Stimulated activated CD8-positive, alpha-beta memory T cell treated with anti-CD3 and anti-CD28 coated beads, Interleukin-4, amount 100 ng/mL, for 4 hours (primary cell): ENCODE results near the gene PSMB3.

Source experiments
- DNase-seq, 2 donors: peaks; one replicate each; pipeline ENCODE4 v3.0.0-alpha.2; 2020; ENCODE audit warnings: low read depth in 2 of 2, low spot score in 1 of 2

The PSMB3 gene

DNA sequence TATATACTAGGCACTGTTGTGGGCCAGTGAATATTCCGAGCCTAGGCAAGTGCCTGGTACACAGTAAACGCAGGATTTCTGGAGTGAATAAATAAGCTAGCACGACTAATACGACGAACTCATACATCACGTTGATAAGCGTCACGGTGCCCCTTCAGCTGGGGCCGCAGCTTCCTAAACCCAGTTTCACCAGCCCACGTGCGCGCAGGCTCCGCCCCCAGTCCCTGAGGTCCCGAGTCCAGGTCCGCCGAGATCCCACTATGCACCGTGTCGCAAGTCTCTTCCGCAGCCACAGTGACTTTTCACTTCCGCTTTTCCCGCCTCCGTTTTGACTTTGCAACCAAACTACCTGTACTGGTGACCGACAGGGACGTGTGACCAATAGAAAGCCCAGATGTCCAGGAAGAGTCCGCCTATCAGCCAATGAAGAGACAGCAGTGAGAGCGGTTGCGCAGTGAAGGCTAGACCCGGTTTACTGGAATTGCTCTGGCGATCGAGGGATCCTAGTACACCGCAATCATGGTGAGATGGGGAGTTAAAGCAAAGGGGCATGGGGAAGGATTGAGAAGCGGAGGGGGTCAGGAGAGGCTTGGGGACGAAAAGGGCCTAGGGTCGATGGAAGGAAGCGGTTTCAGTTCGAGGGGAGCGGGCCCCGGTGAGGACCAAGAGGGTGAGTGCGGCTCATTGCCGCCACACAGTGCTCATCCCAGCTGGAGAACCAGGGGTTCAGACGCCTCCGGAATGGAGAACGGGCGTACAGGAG is at the start of gene PSMB3:
PSMB3 (plus strand) TSS at position 434 of the 763 bp plus-strand sequence; CDS start at position 520, 86 bp downstream.
- DNase-seq: peak; percentile 90 to 95

DNA sequence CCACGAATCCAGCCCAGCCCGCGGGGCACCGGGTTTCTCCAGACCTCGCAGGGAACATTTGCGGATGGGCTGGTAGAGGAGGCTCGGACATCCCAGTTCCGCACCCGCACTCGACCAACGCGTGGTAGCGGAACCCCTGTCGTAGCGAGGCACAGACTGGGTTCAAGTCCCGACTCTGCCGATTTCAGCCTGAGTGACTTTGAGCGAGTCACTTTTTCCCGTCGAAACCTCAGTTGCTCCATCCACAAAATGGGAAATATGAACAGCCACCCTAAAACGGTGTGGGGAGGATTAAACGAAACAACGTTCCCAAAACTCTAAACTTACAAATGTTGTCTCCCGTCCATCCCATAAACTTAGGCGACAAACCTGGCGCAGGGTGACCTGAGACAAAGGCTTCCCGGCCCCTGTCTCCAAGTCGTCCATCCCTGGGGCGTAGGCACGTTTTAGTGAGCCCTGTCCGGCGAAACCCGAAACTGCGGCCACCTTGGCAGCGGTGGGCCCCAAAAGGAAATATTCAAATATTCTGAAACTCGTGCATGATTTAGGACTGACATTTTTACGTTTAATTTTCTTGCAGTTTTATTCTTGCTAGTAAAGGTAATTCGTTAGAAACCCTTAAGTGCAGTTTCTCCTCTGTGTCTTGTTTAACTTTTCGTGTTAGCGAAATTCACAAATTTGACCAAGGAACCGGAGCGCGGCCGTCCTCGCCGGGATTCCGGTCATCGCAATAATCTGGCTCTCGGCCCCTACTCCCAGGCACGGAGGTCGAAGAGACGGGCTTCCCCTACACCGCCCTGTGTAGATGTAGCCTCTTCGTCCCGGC is 49.4 kb upstream of the PSMB3 start:
- no peak for DNase-seq

DNA sequence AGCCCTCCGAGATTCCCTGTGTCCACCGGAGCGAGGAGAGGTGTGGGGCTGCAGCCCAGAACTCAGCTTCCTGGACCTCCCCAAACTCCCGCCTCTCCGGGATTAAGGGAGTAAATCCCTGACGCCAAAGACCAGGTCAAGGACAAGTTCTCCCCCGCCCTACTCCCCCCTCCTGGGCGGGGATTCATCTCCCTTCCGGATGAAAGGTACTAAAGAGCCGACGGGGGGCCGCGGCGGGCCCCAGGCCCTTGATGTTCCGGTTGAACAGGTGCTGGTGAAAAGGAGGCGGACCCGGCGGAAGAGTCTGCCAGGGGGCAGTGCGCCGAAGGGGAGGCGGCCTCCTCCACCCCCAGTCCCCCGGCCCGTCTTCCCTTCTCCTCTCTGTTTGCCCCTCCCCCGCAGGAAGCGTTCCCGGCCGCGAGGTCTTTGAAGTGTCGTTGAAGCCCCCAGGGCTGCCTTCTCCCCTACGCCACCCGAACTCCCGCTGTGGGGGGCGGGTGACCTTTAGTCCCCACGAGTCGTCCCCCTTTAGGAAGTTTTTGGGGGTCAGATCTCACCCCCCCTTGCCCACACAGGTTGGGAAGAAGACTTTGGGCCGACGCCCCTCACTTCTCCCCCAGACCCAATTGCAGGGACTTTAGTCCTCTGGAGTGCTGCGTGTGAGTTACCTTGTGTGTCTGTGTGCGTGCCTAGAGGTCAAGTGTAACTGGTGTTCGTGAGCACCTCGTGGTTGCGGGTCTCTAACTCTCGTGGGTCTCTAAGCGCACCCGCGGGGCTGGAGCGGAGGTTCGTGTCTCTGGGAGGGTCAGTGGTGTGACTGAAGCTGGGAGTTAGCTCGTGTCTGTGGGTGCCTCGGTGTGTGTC is 48.6 kb upstream of the PSMB3 start:
- DNase-seq: peak; percentile 62 to 83

DNA sequence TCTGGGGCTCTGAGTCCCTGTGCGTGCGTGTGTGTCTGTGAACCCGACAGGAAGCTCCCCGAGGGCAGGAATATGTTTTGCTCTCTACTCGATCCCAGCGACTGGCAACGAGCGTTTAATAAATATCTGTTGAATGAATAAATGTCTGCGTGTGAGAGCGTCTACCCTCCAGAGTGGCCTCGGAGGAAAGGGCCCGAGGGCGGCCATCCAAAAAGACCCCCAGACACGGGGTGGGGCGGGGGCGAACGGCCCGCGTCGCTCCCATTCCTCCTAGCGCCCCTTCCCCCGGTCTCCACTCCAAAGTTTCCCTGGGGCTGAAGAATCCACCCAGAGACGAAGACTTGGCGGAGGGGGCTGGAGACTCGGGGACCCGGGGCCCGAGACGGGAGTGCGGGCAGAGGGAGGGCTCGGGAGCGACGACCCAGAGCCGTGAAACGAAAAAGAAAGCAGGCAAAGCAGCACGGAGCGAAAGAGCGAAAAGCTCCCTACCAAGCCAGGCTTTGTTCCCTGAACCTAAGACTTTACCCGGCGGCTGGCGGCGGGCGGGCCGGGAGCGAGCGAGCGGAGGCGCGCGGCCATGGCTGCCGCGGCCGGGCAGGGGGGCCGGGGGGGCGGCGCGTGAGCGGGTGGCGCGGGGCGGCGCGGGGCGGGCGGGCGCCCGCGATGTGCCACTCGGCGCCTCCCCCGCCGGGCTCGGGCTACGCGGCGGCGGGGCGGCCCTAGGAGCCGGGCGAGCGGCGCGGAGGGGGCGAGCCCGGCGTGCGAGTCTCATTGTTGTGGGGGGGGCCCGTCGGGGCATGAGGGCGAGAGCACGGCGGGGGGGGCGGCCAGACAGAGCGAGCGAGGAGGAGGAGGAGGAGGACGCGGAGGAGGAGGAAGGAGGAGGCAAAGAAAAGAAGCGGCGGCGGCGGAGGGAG is 47.7 kb upstream of the PSMB3 start, which contains the start of gene MLLT6:
MLLT6 (plus strand) TSS at position 668 of the 917 bp plus-strand sequence. CDS start 360 bp downstream, outside the sequence.
- DNase-seq: peak; percentile 62 to 81

DNA sequence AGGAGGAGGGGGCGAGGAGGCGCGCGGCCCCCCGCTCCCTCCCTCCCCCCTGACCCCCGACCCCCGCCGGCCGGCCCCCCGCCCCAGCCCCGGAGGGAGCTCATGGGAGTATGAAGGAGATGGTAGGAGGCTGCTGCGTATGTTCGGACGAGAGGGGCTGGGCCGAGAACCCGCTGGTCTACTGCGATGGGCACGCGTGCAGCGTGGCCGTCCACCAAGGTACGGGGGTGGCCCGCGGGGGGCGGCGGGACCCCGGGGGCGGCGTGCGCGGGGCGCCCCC is 47.1 kb upstream of the PSMB3 start:
- DNase-seq: no peak

DNA sequence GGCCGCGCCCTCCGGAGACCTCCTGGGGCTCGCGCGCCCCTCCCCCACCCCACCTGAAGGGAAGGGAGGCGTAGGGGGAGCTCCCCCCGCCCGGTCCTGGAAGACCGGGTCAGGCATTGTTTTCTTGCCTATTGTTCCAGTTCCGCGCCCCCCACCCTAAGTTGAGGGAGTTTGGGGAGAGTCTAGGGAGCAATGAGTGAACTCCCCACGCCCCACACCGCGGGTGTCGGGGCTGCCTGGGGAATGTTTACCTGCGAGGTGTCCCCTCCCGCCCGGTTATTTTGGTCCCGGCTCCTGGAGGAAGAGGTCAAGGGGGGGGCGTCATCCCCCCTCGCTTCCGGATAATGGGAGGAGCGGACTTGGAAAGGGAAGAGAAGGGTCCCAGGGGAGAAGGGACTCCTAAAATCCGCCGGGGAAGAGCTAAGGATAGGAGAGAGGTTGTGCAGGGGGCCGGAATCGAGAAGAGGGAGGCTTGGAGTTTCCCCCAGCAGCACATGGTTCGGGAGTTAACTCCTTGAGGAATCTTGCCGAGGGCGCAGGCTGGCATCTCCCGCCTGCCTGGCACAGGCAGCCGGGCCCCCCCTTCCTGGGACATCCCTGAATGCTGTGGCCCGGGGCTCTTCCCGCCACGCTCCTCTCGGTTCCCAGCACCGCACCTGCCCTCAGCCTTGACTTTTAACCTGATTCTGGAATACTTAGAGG is 46.6 kb upstream of the PSMB3 start:
- DNase-seq: no peak

DNA sequence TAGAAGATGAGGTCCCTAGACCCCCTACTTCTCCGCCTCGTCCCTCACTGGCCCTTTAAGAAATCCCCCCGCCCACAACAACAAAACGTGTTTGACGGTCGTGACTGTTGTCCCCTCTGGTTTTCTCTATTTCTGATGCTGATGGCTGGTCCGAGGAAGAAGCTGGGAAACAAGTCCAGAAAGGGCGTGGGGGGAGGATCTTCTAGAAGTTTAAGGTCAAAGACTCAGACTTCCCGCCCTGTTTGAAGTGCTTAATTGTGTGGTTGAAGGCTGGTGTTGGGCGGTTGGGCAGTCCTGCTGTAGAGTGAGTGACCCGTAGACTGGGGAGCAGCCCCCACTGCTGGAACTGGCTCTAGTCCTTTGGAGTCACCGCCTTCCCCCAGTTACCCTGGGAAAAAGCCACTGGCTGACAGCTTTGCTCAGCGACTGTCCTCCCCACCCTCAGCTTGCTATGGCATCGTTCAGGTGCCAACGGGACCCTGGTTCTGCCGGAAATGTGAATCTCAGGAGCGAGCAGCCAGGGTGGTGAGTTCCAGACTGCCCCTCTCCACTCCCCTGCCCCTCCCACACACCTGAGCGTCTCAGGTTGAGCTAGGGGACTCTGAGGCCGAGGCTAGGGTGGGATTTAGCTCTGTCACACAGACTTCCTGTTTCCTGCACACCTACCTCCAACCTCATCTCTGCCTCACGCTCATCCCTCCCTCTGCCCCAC is 45.9 kb upstream of the PSMB3 start:
- DNase-seq: no peak

DNA sequence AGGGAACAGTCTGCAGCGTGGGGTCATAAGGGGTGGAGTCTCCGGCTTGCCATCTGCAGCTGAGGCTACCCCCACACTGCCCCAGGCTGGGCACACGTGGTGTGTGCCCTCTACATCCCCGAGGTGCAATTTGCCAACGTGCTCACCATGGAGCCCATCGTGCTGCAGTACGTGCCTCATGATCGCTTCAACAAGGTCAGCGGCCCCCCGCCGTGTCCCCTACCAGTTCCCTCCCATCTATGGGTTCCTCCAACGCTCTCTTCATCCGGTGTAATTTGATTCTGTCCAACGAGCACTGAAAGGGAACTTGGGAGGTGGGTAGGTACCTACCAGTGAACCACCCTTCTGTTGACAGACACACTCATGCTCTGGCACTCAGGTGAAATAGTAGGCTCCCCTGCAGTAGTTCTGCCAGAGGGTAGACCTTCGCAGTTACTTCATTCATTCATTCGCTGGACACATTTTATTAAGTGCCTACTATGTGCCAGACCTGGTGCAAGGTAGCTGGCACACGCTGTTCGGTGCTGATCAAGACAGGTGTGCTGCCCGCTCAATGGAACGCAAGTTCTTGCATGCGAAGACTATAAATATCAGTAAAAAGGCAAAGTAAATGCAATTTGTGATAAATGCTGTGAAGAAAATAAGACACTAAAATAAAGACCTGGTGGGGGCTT is 44.7 kb upstream of the PSMB3 start:
- no peak for DNase-seq

DNA sequence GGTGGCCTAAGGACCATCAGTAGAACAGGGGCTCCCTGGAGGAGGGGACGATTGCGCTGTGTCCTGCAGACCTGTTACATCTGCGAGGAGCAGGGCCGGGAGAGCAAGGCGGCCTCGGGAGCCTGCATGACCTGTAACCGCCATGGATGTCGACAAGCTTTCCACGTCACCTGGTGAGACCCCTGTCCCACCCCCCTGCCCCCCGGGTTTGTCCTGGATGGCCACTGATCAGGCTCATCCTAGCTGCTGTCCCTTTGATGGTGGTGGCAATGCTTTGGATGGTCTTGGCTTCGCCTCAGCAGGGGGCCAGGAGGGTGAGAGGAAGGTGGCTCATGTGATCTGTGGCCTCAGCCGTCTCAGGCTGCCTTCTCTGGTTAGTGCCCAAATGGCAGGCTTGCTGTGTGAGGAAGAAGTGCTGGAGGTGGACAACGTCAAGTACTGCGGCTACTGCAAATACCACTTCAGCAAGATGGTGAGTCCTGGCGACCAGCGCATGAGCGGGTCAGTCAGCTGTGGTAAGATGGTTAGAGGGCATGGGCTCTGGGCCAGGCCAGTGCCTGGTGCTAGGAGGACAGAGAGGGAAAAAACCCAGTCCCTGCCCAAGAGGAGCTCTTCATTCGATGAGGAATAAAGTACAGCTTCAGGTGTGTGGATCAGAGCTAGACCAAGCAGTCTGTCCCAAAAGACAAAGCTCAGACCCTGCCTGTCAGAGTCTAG is 43.3 kb upstream of the PSMB3 start:
- no peak for DNase-seq

DNA sequence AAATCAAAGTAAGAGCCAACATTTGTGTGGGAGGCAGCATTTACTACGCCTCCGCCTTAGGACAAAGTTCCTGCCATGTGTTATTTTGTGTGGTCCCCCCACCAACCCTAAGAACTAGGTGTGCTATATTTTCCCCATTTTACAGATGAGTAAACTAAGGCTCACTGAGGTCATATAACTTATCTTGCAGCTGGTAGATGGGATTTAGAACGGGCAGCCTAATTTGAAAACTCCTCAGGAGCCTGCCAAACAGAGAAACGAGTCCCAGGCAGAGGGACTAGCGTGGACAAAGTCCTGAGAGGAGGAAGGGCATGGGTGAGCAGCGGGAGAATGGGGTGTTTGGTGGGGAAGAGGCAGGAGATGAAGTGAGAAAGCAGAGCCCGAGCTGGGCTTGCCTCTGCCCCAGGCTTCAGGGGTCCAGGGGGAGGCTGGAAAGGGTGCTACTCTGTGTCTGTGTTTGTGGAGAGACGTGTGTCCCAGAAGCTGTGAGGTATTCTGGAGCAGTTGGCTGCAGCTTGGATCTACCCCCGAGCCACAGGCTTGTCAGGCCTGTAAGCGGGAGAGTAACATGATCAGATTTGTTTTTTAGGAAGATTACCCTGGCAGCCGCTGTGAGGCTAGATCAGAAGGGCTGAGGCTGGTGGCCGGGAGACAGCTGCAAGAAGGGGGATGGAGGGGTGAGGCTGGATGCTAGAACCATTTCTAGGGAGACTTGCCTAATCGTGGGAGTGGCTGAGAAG is 42.5 kb upstream of the PSMB3 start:
- no peak for DNase-seq

DNA sequence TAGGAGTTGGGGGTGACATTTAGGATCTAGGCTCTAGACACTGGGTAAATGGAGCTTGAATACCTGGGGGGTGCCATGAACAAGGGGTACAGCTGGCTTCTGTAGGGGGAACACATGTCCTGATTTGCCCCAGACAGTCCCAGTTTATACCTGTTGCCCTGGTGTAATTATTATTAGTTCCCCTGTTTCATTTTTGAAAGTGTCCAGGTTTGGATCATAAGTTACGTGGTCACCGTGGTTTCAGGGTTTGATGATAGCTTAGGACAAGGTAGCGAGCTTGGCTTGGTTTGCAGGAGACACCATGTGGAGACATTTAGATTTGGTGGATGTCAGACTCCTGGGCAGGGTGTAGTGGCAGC is 42.0 kb upstream of the PSMB3 start:
- DNase-seq: no peak

DNA sequence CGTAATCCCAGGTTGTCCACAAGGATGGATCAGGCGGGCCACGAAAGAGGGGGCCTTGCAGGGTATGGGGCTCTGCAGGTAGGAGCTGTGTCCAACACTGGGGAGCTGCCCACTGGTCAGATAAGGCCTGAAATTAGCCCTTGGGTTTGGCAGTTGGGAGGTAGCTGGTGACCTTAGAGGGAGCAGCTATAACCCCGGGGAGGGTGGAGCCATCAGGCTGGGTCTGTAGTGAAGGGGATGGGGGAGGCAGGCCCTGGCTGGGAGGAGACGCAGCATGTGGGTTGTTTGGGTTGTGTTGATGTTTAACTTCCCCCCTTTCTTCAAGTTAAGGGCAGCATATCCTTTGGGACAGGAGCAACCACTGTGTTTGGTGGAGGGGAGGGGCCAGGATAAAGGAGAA is 41.6 kb upstream of the PSMB3 start:
- DNase-seq: no peak

DNA sequence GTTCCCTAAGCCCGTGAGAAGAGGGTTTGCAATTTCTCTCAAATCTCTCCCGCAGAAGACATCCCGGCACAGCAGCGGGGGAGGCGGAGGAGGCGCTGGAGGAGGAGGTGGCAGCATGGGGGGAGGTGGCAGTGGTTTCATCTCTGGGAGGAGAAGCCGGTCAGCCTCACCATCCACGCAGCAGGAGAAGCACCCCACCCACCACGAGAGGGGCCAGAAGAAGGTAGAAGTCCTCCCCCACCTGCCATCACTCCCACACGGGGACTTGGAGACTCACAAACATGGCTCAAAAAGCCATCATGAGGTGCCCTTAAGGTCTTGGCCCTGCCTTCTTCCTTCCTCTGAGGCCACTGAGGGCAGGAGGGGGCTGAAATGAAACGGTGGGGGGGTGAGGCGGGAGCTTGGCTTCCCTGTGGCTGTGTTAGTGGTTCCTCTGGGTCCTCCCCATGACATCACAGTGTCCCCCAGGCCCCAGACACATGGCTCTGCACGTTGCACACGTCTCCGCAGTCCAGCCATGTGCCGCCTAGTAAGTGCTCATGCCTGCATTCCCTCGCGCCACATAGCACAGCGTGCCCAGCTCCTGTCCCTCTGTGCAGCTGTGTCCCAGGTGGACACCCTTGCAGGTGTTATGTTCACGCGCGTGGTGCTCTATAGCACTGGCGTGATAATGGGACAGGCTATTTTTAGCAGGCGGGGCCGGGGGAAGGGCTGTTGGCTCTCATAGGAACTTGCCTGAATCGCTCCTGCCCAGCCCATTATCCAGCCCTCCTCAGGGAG is 40.6 kb upstream of the PSMB3 start:
- DNase-seq: no peak

DNA sequence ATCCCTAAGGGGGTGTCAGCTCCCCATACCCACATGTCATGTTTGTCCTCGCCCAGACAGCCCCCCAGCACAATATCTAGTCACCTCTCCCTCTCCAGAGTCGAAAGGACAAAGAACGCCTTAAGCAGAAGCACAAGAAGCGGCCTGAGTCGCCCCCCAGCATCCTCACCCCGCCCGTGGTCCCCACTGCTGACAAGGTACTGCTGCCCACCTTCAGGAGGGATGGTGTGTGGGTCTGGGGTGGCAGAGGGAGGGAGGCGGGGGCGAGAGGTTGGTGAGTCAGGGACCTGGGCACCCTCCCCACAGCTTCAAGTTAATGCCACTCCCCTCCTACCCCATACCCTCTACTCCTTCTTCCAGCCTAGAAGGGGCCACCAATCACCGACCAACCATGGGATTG is 39.9 kb upstream of the PSMB3 start:
- no peak for DNase-seq

DNA sequence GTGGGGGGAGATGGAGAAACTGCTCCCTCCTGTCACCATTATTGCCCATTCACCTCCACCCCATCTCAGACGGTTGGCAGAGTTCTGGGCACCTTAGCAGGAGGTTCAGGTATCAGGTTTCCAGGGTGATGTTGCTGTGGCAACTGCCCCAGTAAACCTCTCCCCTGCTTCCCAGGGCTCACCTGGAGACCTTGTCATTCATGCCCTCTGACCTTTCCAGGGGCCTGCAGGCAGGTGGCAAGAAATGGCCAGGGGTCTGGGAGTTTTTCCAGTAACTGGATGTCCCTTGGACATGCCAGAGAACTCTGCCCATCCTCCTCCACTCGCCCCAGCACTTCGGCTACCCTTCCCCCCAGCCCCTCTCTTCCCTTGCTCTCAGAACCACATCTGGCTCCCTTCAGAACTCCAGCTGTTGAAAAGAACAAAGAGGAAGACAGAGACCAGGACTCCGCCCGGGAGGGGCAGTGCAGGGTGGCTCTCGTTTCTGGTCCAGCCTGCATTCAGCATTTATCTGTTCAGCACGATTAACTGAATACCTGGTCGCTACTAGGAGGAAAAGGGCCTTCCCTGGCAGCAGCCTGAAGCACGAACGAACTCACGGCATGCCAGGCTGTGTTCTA is 39.0 kb upstream of the PSMB3 start:
- DNase-seq: no peak

DNA sequence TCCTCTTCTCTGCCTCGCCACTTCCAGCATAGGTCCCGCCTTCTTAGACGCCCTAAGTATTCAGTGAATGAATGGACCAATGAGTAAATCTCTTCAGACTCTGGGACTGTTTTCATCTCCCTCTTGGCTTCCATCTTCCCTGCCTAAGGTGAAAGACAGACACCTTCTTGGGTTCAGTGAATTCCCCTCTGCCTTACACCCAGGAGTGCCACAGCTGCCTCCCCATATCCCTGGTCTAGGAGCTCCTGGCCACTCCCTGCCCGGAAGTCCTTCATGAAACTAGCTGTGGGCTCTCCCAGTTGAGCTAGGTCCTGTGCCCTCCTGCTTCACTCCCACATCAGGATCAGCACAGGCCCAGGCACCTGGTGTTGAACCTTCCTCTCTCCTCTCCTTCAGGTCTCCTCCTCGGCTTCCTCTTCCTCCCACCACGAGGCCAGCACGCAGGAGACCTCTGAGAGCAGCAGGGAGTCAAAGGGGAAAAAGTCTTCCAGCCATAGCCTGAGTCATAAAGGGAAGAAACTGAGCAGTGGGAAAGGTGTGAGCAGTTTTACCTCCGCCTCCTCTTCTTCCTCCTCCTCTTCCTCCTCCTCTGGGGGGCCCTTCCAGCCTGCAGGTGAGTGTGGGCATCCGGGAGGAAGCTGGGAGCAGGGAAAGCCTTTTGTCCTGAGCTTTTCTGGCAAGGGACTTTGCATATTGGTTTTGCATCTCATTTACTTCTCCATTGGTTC is 37.2 kb upstream of the PSMB3 start:
- no peak for DNase-seq
